ENCODE measurements around the gene C16orf92. TPM values are rescaled to one million over a fixed set of nuclear protein-coding genes. Genes with fewer than 3 reads are reported as not detected.

Gene C16orf92
- total and polyA plus RNA-seq, 2 of the 13 experiments (the other 11 are each of a cell fraction or from before 2014, with no cell fraction given), result not detected

DNA sequence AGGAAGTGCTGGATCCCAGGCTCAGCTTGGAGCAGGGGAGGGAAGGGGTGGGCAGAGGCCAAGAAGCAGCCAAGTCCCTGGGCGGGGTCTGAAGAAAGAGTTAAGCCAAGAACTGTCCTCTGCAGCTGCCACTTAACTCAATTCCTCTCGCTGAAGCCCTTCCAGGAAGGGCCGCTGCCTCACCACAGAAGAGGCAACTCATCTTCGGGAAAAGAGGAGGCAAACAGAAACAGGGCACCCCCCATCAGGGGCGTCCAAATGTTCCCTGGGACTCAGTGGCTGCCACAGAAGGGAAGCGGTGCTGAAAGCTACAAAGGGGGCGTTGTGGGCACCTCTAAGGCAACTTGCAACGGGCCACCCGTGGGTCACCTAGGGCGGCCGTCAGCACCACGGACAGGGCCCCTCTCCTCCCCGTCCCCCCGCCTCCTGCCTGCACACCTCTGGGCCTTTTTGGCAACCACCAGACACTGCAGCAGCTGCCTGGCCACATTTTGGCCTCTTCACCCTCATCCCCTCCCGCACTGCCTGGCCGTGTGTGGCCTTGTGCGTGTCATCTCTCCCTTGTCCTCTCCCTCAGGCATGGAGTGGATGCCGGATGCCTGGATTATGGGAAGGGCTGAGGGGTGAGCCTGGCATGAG, 5.6 kb downstream of the C16orf92 start (continued):
- TF ChIP-seq ZNF547 (CRISPR knock-in tag; IDR thresholded peaks at IDR 0.05) (0 out of 2 replicates have a peak, but pooled peaks have one; percentile 55), BORCS8-MEF2B (CRISPR knock-in tag; IDR thresholded peaks at IDR 0.05) (0 out of 2 replicates have a peak, but pooled peaks have one; percentile 47), ZNF761 (CRISPR knock-in tag; conservative IDR thresholded peaks at IDR 0.05) (no peak), HMG20A (CRISPR knock-in tag; IDR thresholded peaks at IDR 0.05; ENCODE audit: borderline replicate concordance) (no peak), SAFB2 (CRISPR knock-in tag; IDR thresholded peaks at IDR 0.05; ENCODE audit: borderline replicate concordance, low read depth) (0 out of 2 replicates have a peak, but pooled peaks have one; percentile 59), ONECUT2 (CRISPR knock-in tag; IDR thresholded peaks at IDR 0.05) (no peak), TCF12 (IDR thresholded peaks at IDR 0.05) (no peak), TCF12 (CRISPR knock-in tag; IDR thresholded peaks at IDR 0.05) (no peak), MAFF (IDR thresholded peaks at IDR 0.05; ENCODE audit: low read depth, low read length) (no peak), ZNF569 (CRISPR knock-in tag; IDR thresholded peaks at IDR 0.05; ENCODE audit: borderline replicate concordance) (no peak), XRCC5 (optimal IDR thresholded peaks at IDR 0.05; ENCODE audit: low read length) (peak; percentile 20), ZNF160 (CRISPR knock-in tag; IDR thresholded peaks at IDR 0.05) (no peak), HNF4A (CRISPR knock-in tag; IDR thresholded peaks at IDR 0.05) (no peak), KLF13 (CRISPR knock-in tag; IDR thresholded peaks at IDR 0.05) (no peak), NFKBIZ (CRISPR knock-in tag; IDR thresholded peaks at IDR 0.05) (0 out of 2 replicates have a peak, but pooled peaks have one; percentile 38)
- TF ChIP-seq, protein P1, sequence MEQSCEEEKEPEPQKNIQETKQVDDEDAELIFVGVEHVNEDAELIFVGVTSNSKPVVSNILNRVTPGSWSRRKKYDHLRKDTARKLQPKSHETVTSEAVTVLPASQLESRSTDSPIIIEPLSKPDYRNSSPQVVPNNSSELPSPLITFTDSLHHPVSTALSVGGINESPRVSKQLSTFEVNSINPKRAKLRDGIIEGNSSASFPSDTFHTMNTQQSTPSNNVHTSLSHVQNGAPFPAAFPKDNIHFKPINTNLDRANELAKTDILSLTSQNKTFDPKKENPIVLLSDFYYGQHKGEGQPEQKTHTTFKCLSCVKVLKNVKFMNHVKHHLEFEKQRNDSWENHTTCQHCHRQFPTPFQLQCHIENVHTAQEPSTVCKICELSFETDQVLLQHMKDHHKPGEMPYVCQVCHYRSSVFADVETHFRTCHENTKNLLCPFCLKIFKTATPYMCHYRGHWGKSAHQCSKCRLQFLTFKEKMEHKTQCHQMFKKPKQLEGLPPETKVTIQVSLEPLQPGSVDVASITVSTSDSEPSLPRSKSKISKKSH (CRISPR knock-in tag; IDR thresholded peaks at IDR 0.05; ENCODE audit: borderline replicate concordance), result 0 out of 2 replicates have a peak, but pooled peaks have one; percentile 60
- TF ChIP-seq, protein P2, sequence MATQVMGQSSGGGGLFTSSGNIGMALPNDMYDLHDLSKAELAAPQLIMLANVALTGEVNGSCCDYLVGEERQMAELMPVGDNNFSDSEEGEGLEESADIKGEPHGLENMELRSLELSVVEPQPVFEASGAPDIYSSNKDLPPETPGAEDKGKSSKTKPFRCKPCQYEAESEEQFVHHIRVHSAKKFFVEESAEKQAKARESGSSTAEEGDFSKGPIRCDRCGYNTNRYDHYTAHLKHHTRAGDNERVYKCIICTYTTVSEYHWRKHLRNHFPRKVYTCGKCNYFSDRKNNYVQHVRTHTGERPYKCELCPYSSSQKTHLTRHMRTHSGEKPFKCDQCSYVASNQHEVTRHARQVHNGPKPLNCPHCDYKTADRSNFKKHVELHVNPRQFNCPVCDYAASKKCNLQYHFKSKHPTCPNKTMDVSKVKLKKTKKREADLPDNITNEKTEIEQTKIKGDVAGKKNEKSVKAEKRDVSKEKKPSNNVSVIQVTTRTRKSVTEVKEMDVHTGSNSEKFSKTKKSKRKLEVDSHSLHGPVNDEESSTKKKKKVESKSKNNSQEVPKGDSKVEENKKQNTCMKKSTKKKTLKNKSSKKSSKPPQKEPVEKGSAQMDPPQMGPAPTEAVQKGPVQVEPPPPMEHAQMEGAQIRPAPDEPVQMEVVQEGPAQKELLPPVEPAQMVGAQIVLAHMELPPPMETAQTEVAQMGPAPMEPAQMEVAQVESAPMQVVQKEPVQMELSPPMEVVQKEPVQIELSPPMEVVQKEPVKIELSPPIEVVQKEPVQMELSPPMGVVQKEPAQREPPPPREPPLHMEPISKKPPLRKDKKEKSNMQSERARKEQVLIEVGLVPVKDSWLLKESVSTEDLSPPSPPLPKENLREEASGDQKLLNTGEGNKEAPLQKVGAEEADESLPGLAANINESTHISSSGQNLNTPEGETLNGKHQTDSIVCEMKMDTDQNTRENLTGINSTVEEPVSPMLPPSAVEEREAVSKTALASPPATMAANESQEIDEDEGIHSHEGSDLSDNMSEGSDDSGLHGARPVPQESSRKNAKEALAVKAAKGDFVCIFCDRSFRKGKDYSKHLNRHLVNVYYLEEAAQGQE (IDR thresholded peaks at IDR 0.05; ENCODE audit: borderline replicate concordance in 1 of 2, low read depth in 1 of 2, low read length in 2 of 2), result peak; percentile 92 to 97
- TF ChIP-seq, protein P3, sequence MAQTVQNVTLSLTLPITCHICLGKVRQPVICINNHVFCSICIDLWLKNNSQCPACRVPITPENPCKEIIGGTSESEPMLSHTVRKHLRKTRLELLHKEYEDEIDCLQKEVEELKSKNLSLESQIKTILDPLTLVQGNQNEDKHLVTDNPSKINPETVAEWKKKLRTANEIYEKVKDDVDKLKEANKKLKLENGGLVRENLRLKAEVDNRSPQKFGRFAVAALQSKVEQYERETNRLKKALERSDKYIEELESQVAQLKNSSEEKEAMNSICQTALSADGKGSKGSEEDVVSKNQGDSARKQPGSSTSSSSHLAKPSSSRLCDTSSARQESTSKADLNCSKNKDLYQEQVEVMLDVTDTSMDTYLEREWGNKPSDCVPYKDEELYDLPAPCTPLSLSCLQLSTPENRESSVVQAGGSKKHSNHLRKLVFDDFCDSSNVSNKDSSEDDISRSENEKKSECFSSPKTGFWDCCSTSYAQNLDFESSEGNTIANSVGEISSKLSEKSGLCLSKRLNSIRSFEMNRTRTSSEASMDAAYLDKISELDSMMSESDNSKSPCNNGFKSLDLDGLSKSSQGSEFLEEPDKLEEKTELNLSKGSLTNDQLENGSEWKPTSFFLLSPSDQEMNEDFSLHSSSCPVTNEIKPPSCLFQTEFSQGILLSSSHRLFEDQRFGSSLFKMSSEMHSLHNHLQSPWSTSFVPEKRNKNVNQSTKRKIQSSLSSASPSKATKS (CRISPR knock-in tag; IDR thresholded peaks at IDR 0.05), result no peak
- TF ChIP-seq, protein P4, sequence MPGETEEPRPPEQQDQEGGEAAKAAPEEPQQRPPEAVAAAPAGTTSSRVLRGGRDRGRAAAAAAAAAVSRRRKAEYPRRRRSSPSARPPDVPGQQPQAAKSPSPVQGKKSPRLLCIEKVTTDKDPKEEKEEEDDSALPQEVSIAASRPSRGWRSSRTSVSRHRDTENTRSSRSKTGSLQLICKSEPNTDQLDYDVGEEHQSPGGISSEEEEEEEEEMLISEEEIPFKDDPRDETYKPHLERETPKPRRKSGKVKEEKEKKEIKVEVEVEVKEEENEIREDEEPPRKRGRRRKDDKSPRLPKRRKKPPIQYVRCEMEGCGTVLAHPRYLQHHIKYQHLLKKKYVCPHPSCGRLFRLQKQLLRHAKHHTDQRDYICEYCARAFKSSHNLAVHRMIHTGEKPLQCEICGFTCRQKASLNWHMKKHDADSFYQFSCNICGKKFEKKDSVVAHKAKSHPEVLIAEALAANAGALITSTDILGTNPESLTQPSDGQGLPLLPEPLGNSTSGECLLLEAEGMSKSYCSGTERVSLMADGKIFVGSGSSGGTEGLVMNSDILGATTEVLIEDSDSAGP (CRISPR knock-in tag; IDR thresholded peaks at IDR 0.05; ENCODE audit: borderline replicate concordance), result peak; percentile 28; the same call in 1 of the 2 replicates
- TF ChIP-seq, protein P5, sequence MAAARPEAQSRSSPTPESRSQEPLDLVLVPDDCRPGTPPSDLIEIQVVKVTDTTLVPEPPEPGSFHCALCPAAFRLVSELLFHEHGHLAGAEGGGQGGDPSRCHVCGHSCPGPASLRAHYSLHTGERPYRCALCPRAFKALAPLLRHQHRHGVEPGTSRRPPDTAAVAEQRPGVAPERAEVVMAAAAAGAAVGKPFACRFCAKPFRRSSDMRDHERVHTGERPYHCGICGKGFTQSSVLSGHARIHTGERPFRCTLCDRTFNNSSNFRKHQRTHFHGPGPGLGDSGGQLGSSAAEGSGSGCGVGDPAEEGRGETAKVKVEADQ (CRISPR knock-in tag; IDR thresholded peaks at IDR 0.05; ENCODE audit: borderline replicate concordance), result no peak
